ENCODE results near the gene C17orf113. TPM values are rescaled to one million over a fixed set of nuclear protein-coding genes. Genes with fewer than 3 reads are reported as not detected.

Gene C17orf113
- total RNA-seq, result 1 to 10 TPM in 1 of 4 donors, under 1 TPM in 3; 0.27 to 1.4 (median 0.58) TPM

DNA sequence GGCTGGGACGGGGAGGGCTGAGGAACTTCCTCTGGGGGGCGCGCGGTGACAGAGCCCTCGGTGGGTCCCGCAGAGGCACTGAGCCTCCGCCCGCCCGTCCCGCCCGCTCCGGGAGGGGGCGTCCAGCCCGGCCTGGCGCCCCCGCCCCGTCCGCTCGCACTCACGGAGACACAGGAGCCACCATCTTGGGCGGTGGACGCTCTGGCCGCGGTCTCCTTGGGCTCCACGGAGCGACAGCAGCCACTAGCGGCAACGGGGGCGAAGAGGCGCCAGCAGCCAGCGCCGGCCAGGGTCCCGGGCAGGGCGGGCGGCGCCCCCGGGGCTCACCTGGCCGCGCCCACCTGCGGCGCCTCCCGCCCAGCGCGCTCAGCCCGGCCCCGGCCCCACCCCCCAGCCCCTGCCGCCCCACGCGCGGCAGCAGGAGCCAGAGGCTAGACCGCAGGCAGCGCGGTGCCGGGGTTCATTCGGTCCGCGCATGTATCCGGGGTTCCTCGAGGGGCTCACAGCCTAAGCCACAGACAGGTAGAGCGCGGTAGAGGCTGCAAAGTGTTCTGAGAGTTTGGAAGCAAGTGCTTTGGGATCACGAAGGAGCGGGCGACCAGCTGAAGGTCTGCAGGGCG lies at the start of gene C17orf113:
TSS of gene C17orf113 (minus strand) at position 209 of the 620 bp plus-strand sequence. CDS start 7,225 bp downstream, outside the sequence.
- Histone ChIP-seq H3K27ac (peak within 1 kb of the TSS in 1 of 4 donors; percentile 71), H3K36me3 (no peaks in the 10 kb centered on the region), H3K9me3 (no peaks in the 10 kb centered on the region), H3K4me1 (peaks cover 0 to 15% (median 9%) of the 10 kb centered on the region in 3 donors), H3K4me3 (peak within 1 kb of the TSS; percentile 47 to 73), H3K27me3 (peaks cover 38% of the 10 kb centered on the region)
- peak; percentile 66 for ATAC-seq
- 13% methylated on average over 4 of the region's 65 CpGs; no CpG with 5 or more reads in 1 of the 2 donors for WGBS, 2 donors (ENCODE audit: low coverage in 1 of 2)
- TF ChIP-seq EP300 (IDR thresholded peaks at IDR 0.05), result no peak
- TF ChIP-seq CTCF (IDR thresholded peaks at IDR 0.05), result peak in 3 of 4 experiments; percentile 23 to 46 (median 25)

DNA sequence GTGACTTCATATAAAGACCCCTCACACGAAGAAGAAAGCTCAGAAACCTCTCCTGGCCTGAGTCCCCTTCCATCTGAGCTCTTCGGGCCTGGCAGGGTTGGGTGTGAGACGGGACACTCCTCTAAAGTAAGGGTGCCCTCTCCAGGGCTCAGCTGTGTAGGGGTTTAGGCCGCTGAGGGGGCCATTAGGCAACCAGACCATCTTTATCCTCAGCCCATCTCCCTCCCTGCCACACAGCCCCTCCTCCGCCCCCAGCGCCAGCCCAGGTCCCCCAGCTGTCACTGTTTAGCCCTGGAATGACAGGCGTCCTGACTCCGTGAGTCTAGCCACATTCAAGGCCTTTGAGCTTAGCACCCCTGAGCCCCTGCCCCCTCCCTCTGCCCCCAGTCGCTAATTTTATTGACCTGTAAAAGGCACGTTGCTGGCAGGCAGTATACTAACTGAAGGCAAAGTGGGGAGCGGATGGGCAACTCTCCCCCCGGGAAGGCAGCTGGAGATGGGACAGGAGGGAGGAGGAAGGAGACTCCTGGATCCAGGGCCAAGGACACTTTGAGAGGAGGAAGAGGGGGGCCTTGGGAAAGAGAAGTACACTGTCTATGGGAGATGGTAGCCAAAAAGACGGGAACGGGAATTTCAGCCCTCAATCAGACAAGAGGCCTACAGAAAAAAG lies 48.5 kb upstream of the C17orf113 start:
- Histone ChIP-seq H3K4me1 (peaks cover 0 to 17% (median 4%) of the 10 kb centered on the region in 3 donors), H3K36me3 (peaks cover 0 to 9% of the 10 kb centered on the region in 2 donors), H3K9me3 (no peaks in the 10 kb centered on the region), H3K4me3 (peak overlapping the region in 1 of 2 donors; percentile 29), H3K27me3 (peaks cover 45% of the 10 kb centered on the region), H3K27ac (no peak overlapping the region)
- 73% methylated on average over 6 of the region's 14 CpGs; no CpG with 5 or more reads in 1 of the 2 donors for WGBS, 2 donors (ENCODE audit: low coverage in 1 of 2)
- ATAC-seq, result no peak
- TF ChIP-seq POLR2AphosphoS5 (IDR thresholded peaks at IDR 0.05) (no peak), CTCF (IDR thresholded peaks at IDR 0.05) (no peak), EP300 (IDR thresholded peaks at IDR 0.05) (no peak), POLR2A (IDR thresholded peaks at IDR 0.05) (no peak)

- Histone ChIP-seq H3K4me1 (peaks cover 0 to 17% (median 4%) of the 10 kb centered on the region in 3 donors), H3K36me3 (peaks cover 0 to under 1% of the 10 kb centered on the region in 2 donors), H3K27me3 (peaks cover 51% of the 10 kb centered on the region), H3K9me3 (no peaks in the 10 kb centered on the region), H3K27ac (no peak within 1 kb of the TSS), H3K4me3 (peak within 1 kb of the TSS in 1 of 2 donors; percentile 29)
- ATAC-seq, result no peak
- 39% methylated on average over 7 of the region's 52 CpGs; no CpG with 5 or more reads in 1 of the 2 donors for WGBS, 2 donors (ENCODE audit: low coverage in 1 of 2)
- TF ChIP-seq POLR2AphosphoS5 (IDR thresholded peaks at IDR 0.05) (no peak), EP300 (IDR thresholded peaks at IDR 0.05) (no peak), CTCF (IDR thresholded peaks at IDR 0.05) (no peak), POLR2A (IDR thresholded peaks at IDR 0.05) (no peak)
Measured at GRCh38 chr17:42097691-42098631, 47.6 kb upstream of the C17orf113 start, which contains the start of gene ZNF385C. Gene ZNF385C, minus strand, starts transcription at chr17:42098473. Its CDS starts 35,417 bp downstream, at chr17:42063056.

DNA sequence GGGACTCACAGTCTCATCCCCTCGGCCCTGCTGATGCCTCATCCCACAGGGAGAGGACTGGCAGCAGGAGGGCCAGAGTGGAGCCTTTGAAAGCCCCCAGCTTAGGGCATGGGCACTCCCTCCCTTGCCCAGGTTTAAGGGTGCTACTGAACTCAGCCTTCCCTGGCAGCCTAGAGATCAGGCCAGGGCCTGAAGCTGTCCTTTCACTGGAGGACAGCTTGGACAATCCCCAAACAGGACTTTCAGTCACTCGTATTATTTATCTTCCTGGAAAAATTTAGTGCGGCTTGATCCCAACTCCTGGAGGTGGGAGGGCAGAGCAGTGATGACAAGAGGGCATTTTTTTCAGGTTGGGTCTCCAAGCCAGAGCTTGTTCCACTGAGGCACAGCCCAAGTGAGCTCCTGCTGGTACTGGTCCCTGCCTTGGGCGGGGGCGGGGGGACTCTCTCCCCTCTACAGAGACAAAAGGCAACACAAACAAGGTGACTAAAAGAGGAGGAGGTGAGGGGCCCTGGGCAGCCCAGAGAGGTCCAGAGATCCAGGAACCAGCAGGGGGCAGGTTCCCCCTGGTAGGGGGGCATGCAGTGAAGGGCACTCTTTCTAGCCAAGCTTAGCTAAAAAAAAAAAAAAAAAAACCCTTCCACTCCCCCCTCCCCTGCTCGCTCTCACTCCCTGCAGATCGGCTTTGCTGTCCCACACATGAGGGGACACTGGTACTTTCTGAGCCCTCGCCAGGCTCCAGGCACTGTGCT lies 46.1 kb upstream of the C17orf113 start:
- Histone ChIP-seq H3K9me3 (no peaks in the 10 kb centered on the region), H3K27ac (no peak overlapping the region), H3K4me1 (peaks cover 0 to 13% (median 4%) of the 10 kb centered on the region in 3 donors), H3K4me3 (no peak overlapping the region), H3K27me3 (peaks cover 62% of the 10 kb centered on the region), H3K36me3 (no peaks in the 10 kb centered on the region)
- TF ChIP-seq EP300 (IDR thresholded peaks at IDR 0.05) (no peak), POLR2AphosphoS5 (IDR thresholded peaks at IDR 0.05) (no peak), CTCF (IDR thresholded peaks at IDR 0.05) (no peak), POLR2A (IDR thresholded peaks at IDR 0.05) (no peak)
- ATAC-seq, result no peak
- 42% methylated on average over 3 of the region's 8 CpGs; no CpG with 5 or more reads in 1 of the 2 donors for WGBS, 2 donors (ENCODE audit: low coverage in 1 of 2)
